B cell (primary cell): Measurements from ENCODE around the gene FAR1.

Experiments used
- EZH2 ChIP-seq: IDR thresholded peaks from 2 replicates; pipeline ENCODE4 v1.6.1; 2012; ENCODE audit warnings: borderline replicate concordance, low read depth, mild to moderate bottlenecking, moderate library complexity, low read length; ENCODE audit not compliant: insufficient read depth, poor library complexity, severe bottlenecking
- TF ChIP-seq, protein P1 (sequence below): fragments of 200-600 bp; IDR thresholded peaks from one replicate; pipeline ENCODE4 v1.8.0; 2022; ENCODE audit warnings: antibody characterized with exemption, mild to moderate bottlenecking

DNA sequence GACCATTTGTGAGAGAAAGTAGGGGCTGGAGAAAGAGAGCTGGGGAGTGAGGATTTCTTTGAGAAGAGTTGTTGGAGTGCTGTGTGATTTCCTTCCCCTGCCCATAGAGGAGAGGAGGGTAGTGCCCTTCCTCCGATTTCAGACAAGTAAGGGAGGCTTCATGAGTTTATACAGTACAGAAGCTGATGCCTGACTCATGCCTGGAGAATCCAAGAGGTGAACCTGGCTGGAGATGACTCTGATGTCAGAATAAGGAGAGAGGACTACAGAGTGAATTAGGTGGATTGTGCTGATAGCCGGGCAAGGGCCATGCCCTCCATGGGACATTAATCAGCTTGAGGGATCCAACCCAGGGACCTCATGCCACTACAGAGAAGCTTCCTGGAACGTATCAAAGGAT lies 91.6 kb downstream of the FAR1 start:
- TF ChIP-seq, protein P1, sequence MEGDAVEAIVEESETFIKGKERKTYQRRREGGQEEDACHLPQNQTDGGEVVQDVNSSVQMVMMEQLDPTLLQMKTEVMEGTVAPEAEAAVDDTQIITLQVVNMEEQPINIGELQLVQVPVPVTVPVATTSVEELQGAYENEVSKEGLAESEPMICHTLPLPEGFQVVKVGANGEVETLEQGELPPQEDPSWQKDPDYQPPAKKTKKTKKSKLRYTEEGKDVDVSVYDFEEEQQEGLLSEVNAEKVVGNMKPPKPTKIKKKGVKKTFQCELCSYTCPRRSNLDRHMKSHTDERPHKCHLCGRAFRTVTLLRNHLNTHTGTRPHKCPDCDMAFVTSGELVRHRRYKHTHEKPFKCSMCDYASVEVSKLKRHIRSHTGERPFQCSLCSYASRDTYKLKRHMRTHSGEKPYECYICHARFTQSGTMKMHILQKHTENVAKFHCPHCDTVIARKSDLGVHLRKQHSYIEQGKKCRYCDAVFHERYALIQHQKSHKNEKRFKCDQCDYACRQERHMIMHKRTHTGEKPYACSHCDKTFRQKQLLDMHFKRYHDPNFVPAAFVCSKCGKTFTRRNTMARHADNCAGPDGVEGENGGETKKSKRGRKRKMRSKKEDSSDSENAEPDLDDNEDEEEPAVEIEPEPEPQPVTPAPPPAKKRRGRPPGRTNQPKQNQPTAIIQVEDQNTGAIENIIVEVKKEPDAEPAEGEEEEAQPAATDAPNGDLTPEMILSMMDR, result no peak
- no peak for TF ChIP-seq EZH2
